Fibroblast of skin of right biceps (primary cell): ENCODE measurements around the gene FOXK2.
A peak's percentile ranks its signal among the peaks of the same experiment; 100 is the strongest.
"Not testable (repeated sequence)": the region's sequence is repeated elsewhere in the genome, so short reads cannot be mapped to it uniquely, and the experiment has no call there.

Source experiments
- DNase-seq: peaks from one replicate; pipeline ENCODE4 v3.0.0-alpha.2; 2013

Gene FOXK2

DNA sequence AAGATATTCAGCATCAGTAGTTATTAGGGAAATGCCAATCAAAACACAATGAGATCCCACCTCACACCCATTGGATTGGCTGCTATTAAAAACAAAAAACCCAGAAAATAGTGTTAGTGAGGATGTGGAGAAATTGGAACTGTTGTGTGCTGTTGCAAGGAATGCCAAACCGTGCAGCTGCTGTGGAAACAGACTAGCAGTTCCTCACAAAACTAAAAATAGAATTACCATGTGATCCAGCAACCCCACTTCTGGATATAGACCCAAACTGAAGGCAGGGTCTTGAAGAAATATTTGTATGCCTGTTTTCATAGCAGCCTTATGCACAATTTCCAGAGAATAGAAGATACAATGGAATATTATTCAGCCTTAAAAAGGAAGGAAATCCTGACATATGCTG lies 46.0 kb downstream of the FOXK2 start:
- DNase-seq: no peak

GRCh38 chr17:82566129-82566960 lies 46.8 kb downstream of the FOXK2 start:
- no peak for DNase-seq

DNA sequence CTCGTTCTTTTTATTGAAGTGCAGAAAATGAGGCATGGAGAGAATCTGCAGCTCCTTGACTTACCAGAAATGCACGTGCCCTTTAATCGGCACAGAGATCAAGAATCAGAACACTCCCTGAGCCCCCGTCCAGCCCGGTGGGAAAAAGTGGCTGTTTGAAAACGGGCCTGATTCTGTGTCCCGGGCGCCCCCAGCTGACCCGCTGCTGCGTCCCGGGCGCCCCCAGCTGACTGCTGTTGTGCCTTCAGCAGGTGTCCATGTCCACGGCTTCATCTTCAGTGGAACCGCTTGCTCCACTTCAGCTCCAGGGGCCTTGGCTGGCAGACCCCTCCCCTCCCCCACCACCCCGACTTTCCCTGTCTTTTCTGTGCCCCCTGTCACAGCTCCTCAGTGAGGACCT lies 47.8 kb downstream of the FOXK2 start:
- no peak for DNase-seq

DNA sequence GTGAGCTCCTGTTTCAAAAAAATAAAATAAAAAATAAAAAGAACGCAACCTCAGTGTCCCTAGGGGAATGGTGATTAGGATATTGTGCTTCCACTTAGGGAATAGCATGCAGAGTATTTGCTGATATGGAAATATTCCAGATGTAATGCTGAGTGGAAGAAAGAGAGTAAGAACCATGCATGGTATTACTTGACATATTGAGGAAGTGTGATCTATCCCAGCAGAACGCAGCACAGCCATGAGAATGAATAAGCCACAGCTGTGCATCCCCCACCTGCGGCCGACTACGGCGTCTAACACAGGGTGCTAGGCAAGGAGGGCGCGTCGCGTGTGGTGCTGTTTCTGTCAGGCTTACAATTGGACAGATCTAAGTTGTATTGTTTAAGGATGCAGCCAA lies 49.5 kb downstream of the FOXK2 start:
- DNase-seq: peak; percentile 41

DNA sequence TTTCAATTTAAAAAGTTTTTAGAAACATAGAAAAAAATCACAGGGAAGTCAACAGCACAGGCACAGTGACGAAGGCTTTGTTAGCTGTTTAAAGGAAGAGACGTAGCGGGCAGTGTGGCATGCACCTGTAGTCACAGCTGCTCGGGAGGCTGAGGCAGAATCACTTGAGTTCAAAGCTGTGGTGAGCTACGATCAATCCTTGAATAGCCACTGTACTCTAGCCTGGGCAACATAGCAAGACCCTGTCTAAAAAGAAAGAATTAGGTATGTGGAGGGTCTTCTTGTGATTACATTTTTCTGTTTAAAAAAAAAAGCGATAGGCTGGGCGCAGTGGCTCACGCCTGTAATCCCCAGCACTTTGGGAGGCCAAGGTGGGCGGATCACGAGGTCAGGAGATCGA lies 50.1 kb downstream of the FOXK2 start:
- DNase-seq: no peak

- DNase-seq: no peak
Measured at GRCh38 chr17:82570277-82570676, 50.7 kb downstream of the FOXK2 start.

DNA sequence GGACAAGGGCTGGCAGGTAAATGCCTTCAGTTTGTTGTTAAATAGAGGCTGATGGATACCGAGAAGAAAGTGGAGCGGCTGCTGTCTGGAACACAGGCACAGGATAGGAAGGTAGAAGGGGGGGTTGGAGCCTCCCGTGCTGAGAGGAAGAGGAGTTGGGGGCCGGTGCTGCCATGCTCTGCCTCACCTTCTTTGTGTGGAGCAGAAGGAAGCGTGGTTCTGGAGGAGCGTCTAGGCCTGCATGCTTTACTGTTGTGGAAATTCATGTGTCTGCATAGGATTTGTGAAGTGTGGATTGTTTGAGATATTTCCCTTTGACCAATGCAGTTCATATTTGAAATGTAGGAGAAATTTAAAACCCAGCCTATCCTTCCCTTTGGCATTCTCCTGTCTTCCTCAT lies 52.3 kb downstream of the FOXK2 start:
- no peak for DNase-seq

DNA sequence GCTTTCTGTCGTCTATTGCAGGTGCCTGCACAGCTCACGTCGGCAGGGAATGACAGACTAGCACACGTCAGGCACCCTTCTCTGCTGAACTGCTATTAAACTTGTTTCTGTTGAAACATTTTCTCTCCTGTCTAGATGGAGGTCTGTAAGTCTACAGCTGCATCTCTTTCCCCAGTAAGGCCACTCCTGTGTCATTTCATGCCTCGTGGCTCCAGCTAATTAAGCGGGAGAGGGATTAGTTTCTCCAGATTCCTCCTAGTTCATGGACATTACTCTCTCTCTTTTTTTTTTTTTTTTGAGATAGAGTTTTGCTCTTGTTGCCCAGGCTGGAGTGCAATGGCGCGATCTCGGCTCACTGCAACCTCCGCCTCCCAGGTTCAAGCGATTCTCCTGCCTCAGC lies 54.5 kb downstream of the FOXK2 start:
- no peak for DNase-seq

DNA sequence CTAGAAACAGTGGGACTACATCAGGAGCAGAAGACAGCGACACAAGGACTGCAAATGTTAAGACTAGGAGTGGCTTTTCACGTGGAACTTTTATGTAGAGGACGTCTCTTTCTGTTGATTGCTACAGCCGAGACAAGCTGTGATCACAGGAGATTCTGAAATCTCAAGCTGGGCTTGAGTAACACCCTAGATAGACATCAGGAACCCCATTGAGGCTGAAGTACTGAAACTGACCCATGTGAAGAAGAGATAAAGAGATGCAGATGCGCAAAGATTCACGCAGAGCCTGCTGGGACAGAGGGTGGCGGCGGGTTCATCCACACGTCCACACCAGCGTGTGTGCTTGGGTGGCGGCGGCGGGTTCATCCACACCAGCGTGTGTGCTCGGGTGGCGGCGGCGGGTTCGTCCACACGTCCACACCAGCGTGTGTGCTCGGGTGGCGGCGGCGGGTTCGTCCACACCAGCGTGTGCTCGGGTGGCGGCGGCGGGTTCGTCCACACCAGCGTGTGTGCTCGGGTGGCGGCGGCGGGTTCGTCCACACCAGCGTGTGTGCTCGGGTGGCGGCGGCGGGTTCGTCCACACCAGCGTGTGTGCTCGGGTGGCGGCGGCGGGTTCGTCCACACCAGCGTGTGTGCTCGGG lies 56.2 kb downstream of the FOXK2 start:
- DNase-seq: not testable (repeated sequence)

- no peak for DNase-seq
Measured at GRCh38 chr17:82577300-82577699, 57.8 kb downstream of the FOXK2 start.

GRCh38 chr17:82579969-82580368 lies 60.4 kb downstream of the FOXK2 start:
- not testable (repeated sequence) for DNase-seq

DNA sequence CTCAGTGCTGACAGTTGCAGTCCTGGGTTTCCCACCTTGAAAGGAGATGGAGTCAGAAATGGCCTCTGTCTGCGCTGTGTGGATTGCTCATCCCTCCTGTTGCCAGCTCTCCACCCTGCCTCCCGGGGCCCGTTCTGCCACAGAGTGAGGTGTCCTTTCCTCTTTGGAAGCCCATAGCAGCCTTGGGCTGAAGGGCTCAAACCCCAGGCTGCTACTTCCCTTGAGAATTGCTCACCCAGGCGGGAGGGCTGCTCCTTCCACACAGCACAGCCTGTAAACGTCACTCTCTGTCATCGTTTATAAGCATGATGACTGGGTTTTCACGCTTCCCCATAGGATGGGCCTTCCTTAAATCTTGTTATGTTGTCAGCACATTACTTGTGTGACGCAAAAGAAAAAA lies 62.7 kb downstream of the FOXK2 start:
- peak; percentile 59 for DNase-seq

GRCh38 chr17:82582709-82583108 lies 63.2 kb downstream of the FOXK2 start:
- no peak for DNase-seq

DNA sequence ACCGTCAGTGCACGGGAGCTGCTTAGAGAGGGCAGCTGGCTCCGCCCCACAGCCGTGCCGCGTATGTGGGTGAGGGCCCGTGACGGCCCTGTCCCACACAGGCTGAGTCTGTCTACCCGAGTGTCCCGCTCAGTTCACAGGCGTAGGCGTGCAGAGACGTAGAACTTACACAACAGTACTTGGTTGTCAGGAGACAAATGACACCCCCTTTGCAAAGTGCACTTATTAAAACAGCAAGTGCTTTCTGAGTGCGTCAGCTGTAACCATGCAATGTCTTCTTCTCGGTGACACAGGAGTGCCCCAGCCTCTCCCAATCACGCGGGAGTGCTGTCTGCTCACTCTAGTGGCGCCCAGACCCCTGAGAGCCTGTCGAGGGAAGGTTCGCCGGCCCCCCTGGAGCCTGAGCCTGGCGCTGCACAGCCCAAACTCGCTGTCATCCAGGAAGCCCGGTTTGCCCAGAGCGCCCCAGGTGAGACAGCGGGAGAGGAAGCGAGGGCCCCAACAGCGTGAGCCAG lies 64.2 kb downstream of the FOXK2 start:
- DNase-seq: no peak

DNA sequence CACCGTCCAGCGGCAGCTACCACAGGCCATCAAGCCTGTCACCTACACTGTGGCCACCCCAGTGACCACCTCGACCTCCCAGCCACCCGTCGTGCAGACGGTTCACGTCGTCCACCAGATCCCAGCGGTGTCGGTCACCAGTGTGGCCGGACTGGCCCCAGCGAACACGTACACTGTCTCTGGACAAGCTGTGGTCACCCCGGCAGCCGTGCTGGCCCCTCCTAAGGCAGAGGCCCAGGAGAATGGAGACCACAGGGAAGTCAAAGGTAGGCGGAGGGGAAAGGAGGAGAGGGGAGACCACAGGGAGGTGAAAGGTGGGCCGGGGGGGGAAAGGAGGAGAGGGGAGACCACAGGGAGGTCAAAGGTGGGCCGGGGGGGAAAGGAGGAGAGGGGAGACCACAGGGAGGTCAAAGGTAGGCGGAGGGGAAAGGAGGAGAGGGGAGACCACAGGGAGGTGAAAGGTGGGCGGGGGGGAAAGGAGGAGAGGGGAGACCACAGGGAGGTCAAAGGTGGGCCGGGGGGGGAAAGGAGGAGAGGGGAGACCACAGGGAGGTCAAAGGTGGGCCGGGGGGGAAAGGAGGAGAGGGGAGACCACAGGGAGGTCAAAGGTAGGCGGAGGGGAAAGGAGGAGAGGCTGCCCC lies 66.5 kb downstream of the FOXK2 start:
- not testable (repeated sequence) for DNase-seq

DNA sequence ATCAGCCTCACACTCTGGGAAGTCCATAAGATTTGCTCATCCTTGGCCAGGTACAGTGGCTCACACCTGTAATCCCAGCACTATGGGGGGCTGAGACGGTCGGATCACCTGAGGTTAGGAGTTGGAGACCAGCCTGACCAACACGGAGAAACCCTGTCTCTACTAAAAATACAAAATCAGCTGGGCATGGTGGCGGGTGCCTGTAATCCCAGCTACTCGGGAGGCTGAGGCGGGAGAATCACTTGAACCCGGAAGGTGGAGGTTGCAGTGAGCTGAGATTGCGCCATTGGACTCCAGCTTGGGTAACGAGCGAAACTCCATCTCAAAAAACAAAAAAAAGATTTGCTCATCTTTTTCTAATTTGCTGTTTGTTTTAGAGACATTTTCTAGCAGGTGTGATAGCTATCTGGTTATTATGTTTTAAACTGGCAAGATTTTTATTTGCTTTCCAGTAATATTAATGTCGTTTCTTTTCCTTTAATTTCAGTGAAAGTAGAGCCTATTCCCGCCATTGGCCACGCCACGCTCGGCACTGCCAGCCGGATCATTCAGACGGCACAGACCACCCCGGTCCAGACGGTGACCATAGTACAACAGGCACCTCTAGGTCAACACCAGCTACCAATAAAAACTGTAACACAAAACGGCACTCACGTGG lies 67.2 kb downstream of the FOXK2 start:
- no peak for DNase-seq

- no peak for DNase-seq
Measured at GRCh38 chr17:82587234-82588086, 67.9 kb downstream of the FOXK2 start.

DNA sequence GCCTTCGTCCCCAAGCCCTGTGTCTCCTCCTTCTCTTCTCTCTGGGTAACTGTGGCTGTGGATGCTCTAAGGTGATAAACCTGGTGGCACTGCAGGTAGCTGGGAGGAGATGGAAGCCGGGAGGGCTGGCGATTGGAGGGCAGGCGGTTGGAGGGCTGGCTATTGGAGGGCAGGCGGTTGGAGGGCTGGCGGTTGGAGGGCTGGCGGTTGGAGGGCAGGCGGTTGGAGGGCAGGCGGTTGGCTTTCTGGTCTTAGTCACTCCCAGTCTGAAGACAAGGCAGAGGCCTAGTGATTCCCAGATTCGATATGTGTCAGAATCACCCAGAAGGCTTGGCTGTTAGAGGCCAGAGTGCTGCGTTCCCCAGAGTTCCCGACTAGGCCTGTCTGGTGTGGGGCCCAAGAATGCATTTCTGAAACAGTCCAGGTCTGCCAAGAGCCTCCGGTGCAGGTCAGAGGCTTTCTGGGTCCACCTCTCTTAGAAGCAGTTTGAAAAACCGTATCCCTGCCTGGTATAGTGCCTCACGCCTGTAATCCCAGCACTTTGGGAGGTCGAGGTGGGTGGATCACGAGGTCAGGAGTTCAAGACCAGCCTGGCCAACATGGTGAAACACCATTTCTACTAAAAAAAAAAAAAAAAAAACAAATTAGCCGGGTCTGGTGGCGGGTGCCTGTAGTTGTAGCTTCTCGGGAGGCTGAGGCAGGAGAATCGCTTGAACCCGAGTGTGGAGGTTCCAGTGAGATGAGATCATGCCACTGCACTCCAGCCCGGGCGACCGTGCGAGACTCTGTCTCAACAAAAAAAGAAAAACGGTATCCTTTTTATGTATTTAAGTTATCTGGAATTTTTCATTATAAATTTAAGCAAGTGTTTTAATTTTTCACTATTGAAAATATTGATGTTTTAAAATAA lies 69.0 kb downstream of the FOXK2 start:
- no peak for DNase-seq

- no peak for DNase-seq
Measured at GRCh38 chr17:82589851-82590180, 70.3 kb downstream of the FOXK2 start.

GRCh38 chr17:82590216-82590615 lies 70.7 kb downstream of the FOXK2 start:
- no peak for DNase-seq

- DNase-seq: no peak
Measured at GRCh38 chr17:82590881-82591539, 71.5 kb downstream of the FOXK2 start.
